Nephron (organoid): ENCODE data around the gene MAP3K5.
A peak's percentile ranks its signal among the peaks of the same experiment; 100 is the strongest.

Source experiments
- H3K27ac Mint-ChIP-seq, 3 experiments: 2 replicates each; pipeline ENCODE4 v1.8.0; 2020; ENCODE audit warnings: mixed read lengths in 3 of 3, mild to moderate bottlenecking in 2 of 3, moderate library complexity in 1 of 3
- H3K27me3 Mint-ChIP-seq: 2 replicates; pipeline ENCODE4 v1.8.0; 2021; ENCODE audit warnings: low read depth, mild to moderate bottlenecking, moderate library complexity, mixed read lengths
- H3K36me3 Mint-ChIP-seq: 2 replicates; pipeline ENCODE4 v1.8.0; 2020; ENCODE audit warnings: low read depth, mixed read lengths
- H3K4me1 Mint-ChIP-seq: 2 replicates; pipeline ENCODE4 v1.8.0; 2020; ENCODE audit warnings: mixed read lengths
- H3K4me3 Mint-ChIP-seq, 3 experiments: 2 replicates each; pipeline ENCODE4 v1.8.0; 2020; ENCODE audit warnings: mild to moderate bottlenecking in 3 of 3, mixed read lengths in 3 of 3, moderate library complexity in 2 of 3
- H3K9me3 Mint-ChIP-seq: 2 replicates; pipeline ENCODE4 v1.8.0; 2020; ENCODE audit warnings: mixed read lengths
- TF ChIP-seq, protein P1 (sequence below), 3 experiments: fragments of 200-600 bp; sonication (generic); IDR thresholded peaks; one replicate each; pipeline ENCODE4 v1.5.0; 2021; ENCODE audit warnings: antibody characterized with exemption in 3 of 3; ENCODE audit not compliant: unreplicated experiment in 3 of 3

Gene MAP3K5

GRCh38 chr6:136792410-136793262 is at the start of gene MAP3K5:
Gene MAP3K5 (minus strand): TSS chr6:136792477. CDS start chr6:136792157, 320 bp downstream.
- Mint-ChIP-seq H3K27ac (peak within 1 kb of the TSS; percentile 51 to 81 (median 56)), H3K4me1 (peaks cover 17% of the 10 kb centered on the region), H3K9me3 (peaks cover 3% of the 10 kb centered on the region), H3K27me3 (peaks cover 39% of the 10 kb centered on the region), H3K4me3 (peak within 1 kb of the TSS; percentile 94 to 96 (median 94)), H3K36me3 (no peaks in the 10 kb centered on the region)
- TF ChIP-seq, protein P1, sequence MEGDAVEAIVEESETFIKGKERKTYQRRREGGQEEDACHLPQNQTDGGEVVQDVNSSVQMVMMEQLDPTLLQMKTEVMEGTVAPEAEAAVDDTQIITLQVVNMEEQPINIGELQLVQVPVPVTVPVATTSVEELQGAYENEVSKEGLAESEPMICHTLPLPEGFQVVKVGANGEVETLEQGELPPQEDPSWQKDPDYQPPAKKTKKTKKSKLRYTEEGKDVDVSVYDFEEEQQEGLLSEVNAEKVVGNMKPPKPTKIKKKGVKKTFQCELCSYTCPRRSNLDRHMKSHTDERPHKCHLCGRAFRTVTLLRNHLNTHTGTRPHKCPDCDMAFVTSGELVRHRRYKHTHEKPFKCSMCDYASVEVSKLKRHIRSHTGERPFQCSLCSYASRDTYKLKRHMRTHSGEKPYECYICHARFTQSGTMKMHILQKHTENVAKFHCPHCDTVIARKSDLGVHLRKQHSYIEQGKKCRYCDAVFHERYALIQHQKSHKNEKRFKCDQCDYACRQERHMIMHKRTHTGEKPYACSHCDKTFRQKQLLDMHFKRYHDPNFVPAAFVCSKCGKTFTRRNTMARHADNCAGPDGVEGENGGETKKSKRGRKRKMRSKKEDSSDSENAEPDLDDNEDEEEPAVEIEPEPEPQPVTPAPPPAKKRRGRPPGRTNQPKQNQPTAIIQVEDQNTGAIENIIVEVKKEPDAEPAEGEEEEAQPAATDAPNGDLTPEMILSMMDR (IDR thresholded peaks at IDR 0.05; ENCODE audit: unreplicated experiment in 3 of 3), result peak; percentile 65 to 86 (median 66)

GRCh38 chr6:136840276-136841001 is 48.2 kb upstream of the MAP3K5 start:
- no peak overlapping the region for H3K4me3 Mint-ChIP-seq
- no peaks in the 10 kb centered on the region for H3K27me3 Mint-ChIP-seq
- H3K9me3 Mint-ChIP-seq, result no peaks in the 10 kb centered on the region
- peaks cover 18% of the 10 kb centered on the region for H3K4me1 Mint-ChIP-seq
- TF ChIP-seq, protein P1 (IDR thresholded peaks at IDR 0.05; ENCODE audit: unreplicated experiment in 3 of 3), result no peak
- no peak overlapping the region for H3K27ac Mint-ChIP-seq
- peaks cover 16% of the 10 kb centered on the region for H3K36me3 Mint-ChIP-seq

DNA sequence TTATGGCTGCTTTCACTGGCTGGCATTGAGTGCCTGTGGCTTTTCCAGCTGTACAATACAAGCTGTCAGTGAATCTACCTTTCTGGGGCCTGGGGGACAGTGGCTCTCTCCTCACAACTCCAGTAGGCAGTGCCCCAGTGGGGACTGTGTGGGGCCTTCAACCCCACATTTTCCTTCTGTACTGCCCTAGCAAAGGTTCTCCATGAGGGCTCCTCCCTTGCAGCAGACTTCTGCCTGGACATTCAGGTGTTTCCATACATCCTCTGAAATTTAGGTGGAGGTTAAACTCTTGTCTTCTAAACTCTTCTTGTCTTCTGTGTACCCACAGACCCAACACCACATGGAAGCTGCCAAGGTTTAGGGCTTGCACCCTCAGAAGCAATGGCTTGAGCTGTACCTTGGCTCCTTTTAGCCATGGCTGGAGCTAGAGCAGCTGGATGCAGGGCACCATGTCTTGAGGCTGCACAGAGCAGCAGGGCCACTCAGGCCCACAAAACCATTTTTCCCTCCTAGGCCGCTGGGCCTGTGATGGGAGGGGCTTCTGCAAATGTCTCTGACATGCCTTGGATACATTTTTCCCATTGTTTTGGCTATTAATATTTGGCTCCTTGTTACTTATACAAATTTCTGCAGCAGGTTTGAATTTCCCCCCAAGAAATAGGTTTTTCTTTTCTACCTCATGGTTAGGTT is 39.7 kb upstream of the MAP3K5 start:
- Mint-ChIP-seq H3K36me3 (peaks cover 75% of the 10 kb centered on the region), H3K27ac (no peak overlapping the region), H3K4me3 (no peak overlapping the region), H3K9me3 (peaks cover 26% of the 10 kb centered on the region), H3K27me3 (no peaks in the 10 kb centered on the region), H3K4me1 (no peaks in the 10 kb centered on the region)
- TF ChIP-seq, protein P1 (IDR thresholded peaks at IDR 0.05; ENCODE audit: unreplicated experiment in 3 of 3), result no peak

- Mint-ChIP-seq H3K4me3 (no peak overlapping the region), H3K27me3 (peaks cover 3% of the 10 kb centered on the region), H3K27ac (no peak overlapping the region), H3K9me3 (peaks cover 8% of the 10 kb centered on the region), H3K36me3 (peaks cover 60% of the 10 kb centered on the region), H3K4me1 (peaks cover 9% of the 10 kb centered on the region)
- TF ChIP-seq, protein P1 (IDR thresholded peaks at IDR 0.05; ENCODE audit: unreplicated experiment in 3 of 3), result no peak
Measured at GRCh38 chr6:136826216-136826615, 33.9 kb upstream of the MAP3K5 start.

- Mint-ChIP-seq H3K9me3 (no peaks in the 10 kb centered on the region), H3K27me3 (peaks cover 3% of the 10 kb centered on the region), H3K27ac (peak overlapping the region; percentile 77 to 91 (median 85)), H3K36me3 (peaks cover 30% of the 10 kb centered on the region), H3K4me3 (peak overlapping the region; percentile 87 to 91 (median 90)), H3K4me1 (peaks cover 11% of the 10 kb centered on the region)
- TF ChIP-seq, protein P1 (IDR thresholded peaks at IDR 0.05; ENCODE audit: unreplicated experiment in 3 of 3), result no peak
Measured at GRCh38 chr6:136823128-136823660, 30.9 kb upstream of the MAP3K5 start.
